Type B pancreatic cell (in vitro differentiated cells): ENCODE results near the gene SIPA1. TPM values are rescaled to one million over a fixed set of nuclear protein-coding genes. Genes with fewer than 3 reads are reported as not detected.
"Not testable (repeated sequence)": the region's sequence is repeated elsewhere in the genome, so short reads cannot be mapped to it uniquely, and the experiment has no call there.

Experiments
- DNase-seq: peaks from one replicate; pipeline ENCODE4 v3.0.0; 2021; ENCODE audit warnings: mixed read lengths; ENCODE audit not compliant: unreplicated experiment; ENCODE audit errors: extremely low spot score
- H3K27ac Mint-ChIP-seq: 2 replicates; pipeline ENCODE4 v1.8.0; 2021; ENCODE audit warnings: mild to moderate bottlenecking, mixed read lengths
- H3K27me3 Mint-ChIP-seq: 2 replicates; pipeline ENCODE4 v1.8.0; 2021; ENCODE audit warnings: mixed read lengths
- H3K36me3 Mint-ChIP-seq: 2 replicates; pipeline ENCODE4 v1.8.0; 2021; ENCODE audit warnings: mixed read lengths
- H3K4me1 Mint-ChIP-seq: one replicate; pipeline ENCODE4 v1.8.0; 2021; ENCODE audit warnings: mixed read lengths; ENCODE audit not compliant: unreplicated experiment
- H3K4me3 Mint-ChIP-seq: 2 replicates; pipeline ENCODE4 v1.8.0; 2021; ENCODE audit warnings: mild to moderate bottlenecking, mixed read lengths
- H3K9me3 Mint-ChIP-seq: 2 replicates; pipeline ENCODE4 v1.8.0; 2021; ENCODE audit warnings: mixed read lengths
- CTCF ChIP-seq: fragments of 200-600 bp; sonication (generic); conservative IDR thresholded peaks from 2 replicates; pipeline ENCODE4 v1.5.0; 2021; ENCODE audit warnings: antibody characterized with exemption, mild to moderate bottlenecking
- total RNA-seq: library from RNA; stranded (reverse); gene quantifications from 2 replicates; pipeline ENCODE4 v1.2.1, GENCODE V29; 2021; ENCODE audit warnings: low replicate concordance

The SIPA1 gene
- total RNA-seq, 1 donor from 2014 or later, result 26.8 TPM

- H3K36me3 Mint-ChIP-seq, result no peaks in the 10 kb centered on the region
- no peak overlapping the region for H3K4me3 Mint-ChIP-seq
- H3K9me3 Mint-ChIP-seq, result no peaks in the 10 kb centered on the region
- no peak for DNase-seq
- H3K27me3 Mint-ChIP-seq, result no peaks in the 10 kb centered on the region
- H3K27ac Mint-ChIP-seq, result no peak overlapping the region
- TF ChIP-seq CTCF, result no peak
- H3K4me1 Mint-ChIP-seq, result no peaks in the 10 kb centered on the region
These were observed 35.1 kb downstream of the SIPA1 start for GRCh38 chr11:65672982-65673381.

GRCh38 chr11:65680192-65680743, 42.4 kb downstream of the SIPA1 start:
- H3K36me3 Mint-ChIP-seq, result no peaks in the 10 kb centered on the region

GRCh38 chr11:65683480-65683879, 45.6 kb downstream of the SIPA1 start:
- not testable (repeated sequence) for H3K36me3 Mint-ChIP-seq, H3K4me3 Mint-ChIP-seq, H3K27ac Mint-ChIP-seq, DNase-seq, H3K4me1 Mint-ChIP-seq, H3K9me3 Mint-ChIP-seq
- peaks cover 24% of the 10 kb centered on the region for H3K27me3 Mint-ChIP-seq

More at GRCh38 chr11:65680192-65680743, 42.4 kb downstream of the SIPA1 start:
- Mint-ChIP-seq H3K27me3 (peaks cover 16% of the 10 kb centered on the region), H3K27ac (no peak overlapping the region), H3K9me3 (no peaks in the 10 kb centered on the region), H3K4me3 (no peak overlapping the region), H3K4me1 (no peaks in the 10 kb centered on the region)
- no peak for TF ChIP-seq CTCF
- DNase-seq, result no peak

- Mint-ChIP-seq H3K27ac (no peak overlapping the region), H3K9me3 (no peaks in the 10 kb centered on the region), H3K4me1 (no peaks in the 10 kb centered on the region), H3K36me3 (no peaks in the 10 kb centered on the region), H3K27me3 (peaks cover 24% of the 10 kb centered on the region), H3K4me3 (no peak overlapping the region)
- TF ChIP-seq CTCF, result no peak
- DNase-seq, result no peak
These were observed 48.1 kb downstream of the SIPA1 start for GRCh38 chr11:65685981-65686380.

- not testable (repeated sequence) for H3K36me3 Mint-ChIP-seq, DNase-seq, H3K27ac Mint-ChIP-seq, H3K4me3 Mint-ChIP-seq, H3K4me1 Mint-ChIP-seq, H3K27me3 Mint-ChIP-seq, H3K9me3 Mint-ChIP-seq
These were observed 53.9 kb downstream of the SIPA1 start for GRCh38 chr11:65691847-65692246.

- Mint-ChIP-seq H3K27ac (peak overlapping the region; percentile 31), H3K27me3 (peaks cover 9% of the 10 kb centered on the region), H3K4me1 (peaks cover 8% of the 10 kb centered on the region), H3K36me3 (no peaks in the 10 kb centered on the region), H3K4me3 (peak overlapping the region; percentile 37), H3K9me3 (no peaks in the 10 kb centered on the region)
- TF ChIP-seq CTCF, result no peak
- no peak for DNase-seq
These were observed 54.5 kb downstream of the SIPA1 start for GRCh38 chr11:65692367-65692766.
